Spleen (tissue), 11 donors: ENCODE measurements around the gene PAX2. TPM values are rescaled to one million over a fixed set of nuclear protein-coding genes. Genes with fewer than 3 reads are reported as not detected.

ENCODE experiments used
- DNase-seq: peaks from one replicate; pipeline ENCODE4 v3.0.0-alpha.2; 2020
- H3K27ac ChIP-seq, 8 donors: fragments of 200-600 bp; sonication (generic) in 7 of 8; 1 replicate in 4 of 8; 2 replicates in 4 of 8; pipeline versions ENCODE4 v1.5.0 to v1.8.0; 2016 to 2021; ENCODE audit warnings: inconsistent platforms in 4 of 8, mild to moderate bottlenecking in 4 of 8, moderate library complexity in 1 of 8
- H3K27me3 ChIP-seq, 7 donors: fragments of 200-600 bp; sonication (generic) in 6 of 7; replicated peaks in 1 of 7; 1 replicate in 4 of 7; 2 replicates in 3 of 7; pipeline versions ENCODE4 v1.5.0 to v1.8.0; 2016 to 2021; ENCODE audit warnings: inconsistent platforms in 3 of 7, mild to moderate bottlenecking in 1 of 7
- H3K36me3 ChIP-seq, 6 donors: fragments of 200-600 bp; sonication (generic) in 5 of 6; 1 replicate in 4 of 6; 2 replicates in 2 of 6; pipeline versions ENCODE4 v1.5.0 to v1.8.0; 2016 to 2021; ENCODE audit warnings: inconsistent platforms in 2 of 6
- H3K4me1 ChIP-seq, 6 donors: fragments of 200-600 bp; sonication (generic) in 5 of 6; 1 replicate in 3 of 6; 2 replicates in 3 of 6; pipeline versions ENCODE4 v1.5.0 to v1.8.0; 2016 to 2021; ENCODE audit warnings: inconsistent platforms in 3 of 6
- H3K4me3 ChIP-seq, 8 donors: fragments of 200-600 bp; sonication (generic) in 7 of 8; 1 replicate in 4 of 8; 2 replicates in 4 of 8; pipeline versions ENCODE4 v1.5.0 to v1.8.0; 2016 to 2021; ENCODE audit warnings: inconsistent platforms in 4 of 8, mild to moderate bottlenecking in 4 of 8, moderate library complexity in 2 of 8
- H3K9me3 ChIP-seq, 8 donors: fragments of 200-600 bp; sonication (generic) in 7 of 8; 1 replicate in 4 of 8; 2 replicates in 4 of 8; pipeline versions ENCODE4 v1.5.0 to v1.8.0; 2016 to 2021; ENCODE audit warnings: inconsistent platforms in 4 of 8
- CTCF ChIP-seq, 11 experiments: fragments of 200-600 bp in 7 of 11; fragments of 450-650 bp in 4 of 11; sonication (generic) in 4 of 11; IDR thresholded peaks in 8 of 11; conservative IDR thresholded peaks in 3 of 11; 1 replicate in 7 of 11; 2 replicates in 4 of 11; pipeline versions ENCODE4 v1.4.0 to v1.8.0; 2016 to 2021; ENCODE audit warnings: antibody characterized with exemption in 11 of 11, inconsistent platforms in 4 of 11, mild to moderate bottlenecking in 1 of 11
- POLR2A ChIP-seq, 3 donors: fragments of 450-650 bp; IDR thresholded peaks; one replicate each; pipeline ENCODE4 v1.5.1; 2017; ENCODE audit warnings: antibody characterized with exemption in 3 of 3, mild to moderate bottlenecking in 1 of 3
- POLR2AphosphoS5 ChIP-seq, 3 donors: sonication (generic); formaldehyde crosslinking; IDR thresholded peaks; one replicate each; pipeline ENCODE4 v1.5.1; 2017; ENCODE audit warnings: antibody characterized with exemption in 3 of 3
- WGBS, 5 donors: extraction: QIAGEN DNeasy Blood & Tissue Kit in 3 of 5; methylation state at CpG; one replicate each; pipeline versions ENCODE4 v1.1.5 to v1.1.7; 2013 to 2018; 5-methylcytosine and 5-hydroxymethylcytosine counted together
- intact Hi-C: fragments of 100-400 bp; cut with DNase I; formaldehyde crosslinking; loops from one replicate; pipeline ENCODE4 v1.15.0; 2023; ENCODE audit warnings: low total_unique reads
- polyA plus RNA-seq, 3 donors: library from polyadenylated mRNA; stranded (reverse); fragments of 200-250 nt; gene quantifications; one replicate each; pipeline ENCODE4 v1.2.1, GENCODE V29; 2013
- total RNA-seq, 7 donors: library from RNA; depleted of rRNA in 3 of 7; stranded (reverse); fragments of >200 nt in 3 of 7; fragmentation: NEBNext Ultra II Directional in 4 of 7; extraction: Animal tissue kit (Norgen Biotek cat#: 25700) in 4 of 7; gene quantifications; one replicate each; pipeline versions ENCODE4 v1.1.0 to v1.2.1, GENCODE V29; 2016 to 2021
- donor health status: healthy with polysubstance abuse.
- donor health status: DM: no; HTN: no; CAD: no; lungs with moderate emphysema.
- donor health status: DM: no; HTN: no; CAD: no.
- donor health status: Bipolar disorder and iron deficiency.
- donor health status: healthy.
- donor health status: DM: no; HTN: no; CAD: no.
- donor health status: DM: yes; HTN: yes; CAD: no.

PAX2 gene
- total and polyA plus RNA-seq, 10 donors: not detected

- Histone ChIP-seq H3K27ac (no peak overlapping the region), H3K27me3 (peaks cover 0 to 53% (median 5%) of the 10 kb centered on the region in 7 donors), H3K36me3 (no peaks in the 10 kb centered on the region), H3K4me3 (no peak overlapping the region), H3K4me1 (no peaks in the 10 kb centered on the region), H3K9me3 (no peaks in the 10 kb centered on the region)
- intact Hi-C loops: no loop called here
- TF ChIP-seq CTCF (IDR thresholded peaks at IDR 0.05 in 8 of 11, conservative IDR thresholded peaks at IDR 0.05 in 3 of 11) (no peak), POLR2A (IDR thresholded peaks at IDR 0.05) (no peak), POLR2AphosphoS5 (IDR thresholded peaks at IDR 0.05) (no peak)
- DNase-seq: no peak
- WGBS, 5 donors: 89 to 99% (median 92%) methylated on average over 6 of the region's 6 CpGs
These were observed 41.2 kb downstream of the PAX2 start for GRCh38 chr10:100786591-100786990.

GRCh38 chr10:100788002-100788903 lies 42.9 kb downstream of the PAX2 start:
- DNase-seq: no peak

GRCh38 chr10:100790761-100791208 lies 45.4 kb downstream of the PAX2 start:
- 52 to 76% (median 66%) methylated on average over 6 to 7 of the region's 7 CpGs for WGBS, 5 donors
- no peak for DNase-seq
- Histone ChIP-seq H3K36me3 (no peaks in the 10 kb centered on the region), H3K4me1 (no peaks in the 10 kb centered on the region), H3K4me3 (no peak overlapping the region), H3K27ac (no peak overlapping the region), H3K27me3 (peaks cover 0 to 63% (median 6%) of the 10 kb centered on the region in 7 donors), H3K9me3 (no peaks in the 10 kb centered on the region)
- TF ChIP-seq POLR2A (IDR thresholded peaks at IDR 0.05): no peak
- TF ChIP-seq CTCF (IDR thresholded peaks at IDR 0.05 in 8 of 11, conservative IDR thresholded peaks at IDR 0.05 in 3 of 11): no peak
- TF ChIP-seq POLR2AphosphoS5 (IDR thresholded peaks at IDR 0.05): no peak
- intact Hi-C loops: no loop called here

More at GRCh38 chr10:100788002-100788903, 42.9 kb downstream of the PAX2 start:
- Histone ChIP-seq H3K27me3 (peaks cover 0 to 60% (median 6%) of the 10 kb centered on the region in 7 donors), H3K27ac (no peak overlapping the region), H3K4me3 (no peak overlapping the region), H3K4me1 (no peaks in the 10 kb centered on the region), H3K36me3 (no peaks in the 10 kb centered on the region), H3K9me3 (no peaks in the 10 kb centered on the region)
- intact Hi-C loops: no loop called here
- TF ChIP-seq POLR2AphosphoS5 (IDR thresholded peaks at IDR 0.05) (no peak), CTCF (IDR thresholded peaks at IDR 0.05 in 8 of 11, conservative IDR thresholded peaks at IDR 0.05 in 3 of 11) (no peak), POLR2A (IDR thresholded peaks at IDR 0.05) (no peak)
- WGBS, 5 donors: 48 to 55% (median 52%) methylated on average over 18 of the region's 18 CpGs

GRCh38 chr10:100791369-100792058 lies 46.1 kb downstream of the PAX2 start:
- H3K36me3 ChIP-seq: no peaks in the 10 kb centered on the region
- no peaks in the 10 kb centered on the region for H3K9me3 ChIP-seq
- intact Hi-C loops: no loop called here
- H3K27me3 ChIP-seq: peaks cover 0 to 69% (median 6%) of the 10 kb centered on the region in 7 donors
- WGBS, 5 donors: 76 to 90% (median 81%) methylated on average over 8 of the region's 8 CpGs
- no peak overlapping the region for H3K4me3 ChIP-seq
- H3K27ac ChIP-seq: no peak overlapping the region
- no peak for DNase-seq
- TF ChIP-seq POLR2AphosphoS5 (IDR thresholded peaks at IDR 0.05): no peak
- TF ChIP-seq POLR2A (IDR thresholded peaks at IDR 0.05): no peak
- TF ChIP-seq CTCF (IDR thresholded peaks at IDR 0.05 in 8 of 11, conservative IDR thresholded peaks at IDR 0.05 in 3 of 11): no peak
- H3K4me1 ChIP-seq: no peaks in the 10 kb centered on the region
